Memory B cell (primary cell): Measurements from ENCODE around the gene BORCS5.
A peak's percentile ranks its signal among the peaks of the same experiment; 100 is the strongest.
"Not testable (repeated sequence)": the region's sequence is repeated elsewhere in the genome, so short reads cannot be mapped to it uniquely, and the experiment has no call there.

ENCODE experiments used
- ATAC-seq: fragments of 150-1000 bp; cut with Tn5 transposase; 2 replicates; pipeline ENCODE4 v1.10.0; 2021; ENCODE audit warnings: low read depth, mild to moderate bottlenecking, moderate library complexity
- DNase-seq, 2 donors: peaks; one replicate each; pipeline ENCODE4 v3.0.0; 2022; ENCODE audit warnings: low spot score in 2 of 2
- H3K27ac Mint-ChIP-seq: one replicate; pipeline ENCODE4 v1.8.0; 2022; ENCODE audit warnings: mild to moderate bottlenecking, moderate library complexity, mixed read lengths
- H3K27me3 Mint-ChIP-seq: one replicate; pipeline ENCODE4 v1.8.0; 2022; ENCODE audit warnings: mixed read lengths
- H3K36me3 Mint-ChIP-seq: one replicate; pipeline ENCODE4 v1.8.0; 2022; ENCODE audit warnings: mild to moderate bottlenecking, mixed read lengths
- H3K4me1 Mint-ChIP-seq: one replicate; pipeline ENCODE4 v1.8.0; 2022; ENCODE audit warnings: mixed read lengths
- H3K4me3 Mint-ChIP-seq: one replicate; pipeline ENCODE4 v1.8.0; 2022; ENCODE audit warnings: mild to moderate bottlenecking, moderate library complexity, mixed read lengths
- H3K9me3 Mint-ChIP-seq: one replicate; pipeline ENCODE4 v1.8.0; 2022; ENCODE audit warnings: mixed read lengths

BORCS5 gene

GRCh38 chr12:12393171-12393570, 36.3 kb downstream of the BORCS5 start:
- Mint-ChIP-seq H3K27me3 (no peaks in the 10 kb centered on the region), H3K9me3 (no peaks in the 10 kb centered on the region), H3K36me3 (peaks cover 22% of the 10 kb centered on the region), H3K4me1 (peaks cover 4% of the 10 kb centered on the region), H3K4me3 (no peak overlapping the region), H3K27ac (no peak overlapping the region)
- ATAC-seq = no peak
- DNase-seq = no peak

GRCh38 chr12:12396694-12397093, 39.8 kb downstream of the BORCS5 start:
- peaks cover 2% of the 10 kb centered on the region for H3K9me3 Mint-ChIP-seq
- no peak overlapping the region for H3K4me3 Mint-ChIP-seq
- H3K36me3 Mint-ChIP-seq = peaks cover 22% of the 10 kb centered on the region
- no peaks in the 10 kb centered on the region for H3K27me3 Mint-ChIP-seq
- H3K27ac Mint-ChIP-seq = no peak overlapping the region
- ATAC-seq (no peak), DNase-seq (no peak)
- H3K4me1 Mint-ChIP-seq = peaks cover 4% of the 10 kb centered on the region

GRCh38 chr12:12397184-12397583, 40.3 kb downstream of the BORCS5 start:
- H3K36me3 Mint-ChIP-seq = peaks cover 22% of the 10 kb centered on the region
- ATAC-seq (no peak), DNase-seq (no peak)
- peaks cover 4% of the 10 kb centered on the region for H3K4me1 Mint-ChIP-seq
- no peaks in the 10 kb centered on the region for H3K27me3 Mint-ChIP-seq
- H3K27ac Mint-ChIP-seq = no peak overlapping the region
- peaks cover 2% of the 10 kb centered on the region for H3K9me3 Mint-ChIP-seq
- no peak overlapping the region for H3K4me3 Mint-ChIP-seq

GRCh38 chr12:12398026-12398859, 41.4 kb downstream of the BORCS5 start:
- DNase-seq (no peak), ATAC-seq (no peak)
- no peak overlapping the region for H3K27ac Mint-ChIP-seq
- H3K9me3 Mint-ChIP-seq = peaks cover 2% of the 10 kb centered on the region
- H3K27me3 Mint-ChIP-seq = no peaks in the 10 kb centered on the region
- H3K4me1 Mint-ChIP-seq = peaks cover 4% of the 10 kb centered on the region
- H3K36me3 Mint-ChIP-seq = peaks cover 22% of the 10 kb centered on the region
- no peak overlapping the region for H3K4me3 Mint-ChIP-seq

- ATAC-seq = no peak
- Mint-ChIP-seq H3K4me3 (no peak overlapping the region), H3K36me3 (peaks cover 22% of the 10 kb centered on the region), H3K4me1 (peaks cover 4% of the 10 kb centered on the region), H3K27ac (no peak overlapping the region), H3K27me3 (no peaks in the 10 kb centered on the region), H3K9me3 (peaks cover 2% of the 10 kb centered on the region)
- no peak for DNase-seq
These were observed 42.3 kb downstream of the BORCS5 start for GRCh38 chr12:12399161-12399560.

- Mint-ChIP-seq H3K4me3 (no peak overlapping the region), H3K27ac (no peak overlapping the region), H3K36me3 (peaks cover 20% of the 10 kb centered on the region), H3K27me3 (no peaks in the 10 kb centered on the region), H3K4me1 (peaks cover 3% of the 10 kb centered on the region), H3K9me3 (peaks cover 2% of the 10 kb centered on the region)
- ATAC-seq (no peak), DNase-seq (no peak)
These were observed 43.0 kb downstream of the BORCS5 start for GRCh38 chr12:12399776-12400305.

GRCh38 chr12:12400793-12401192, 43.9 kb downstream of the BORCS5 start:
- H3K4me3 Mint-ChIP-seq = no peak overlapping the region
- no peak for ATAC-seq
- no peak for DNase-seq
- peaks cover 2% of the 10 kb centered on the region for H3K4me1 Mint-ChIP-seq
- no peaks in the 10 kb centered on the region for H3K27me3 Mint-ChIP-seq
- no peak overlapping the region for H3K27ac Mint-ChIP-seq
- peaks cover 2% of the 10 kb centered on the region for H3K9me3 Mint-ChIP-seq
- peaks cover 15% of the 10 kb centered on the region for H3K36me3 Mint-ChIP-seq

- Mint-ChIP-seq H3K36me3 (peaks cover 15% of the 10 kb centered on the region), H3K9me3 (peaks cover 2% of the 10 kb centered on the region), H3K27ac (no peak overlapping the region), H3K4me3 (no peak overlapping the region), H3K4me1 (peaks cover 5% of the 10 kb centered on the region), H3K27me3 (no peaks in the 10 kb centered on the region)
- DNase-seq (no peak), ATAC-seq (no peak)
These were observed 46.7 kb downstream of the BORCS5 start for GRCh38 chr12:12403264-12404248.

GRCh38 chr12:12404297-12404696, 47.4 kb downstream of the BORCS5 start:
- Mint-ChIP-seq H3K27me3 (no peaks in the 10 kb centered on the region), H3K4me1 (peaks cover 5% of the 10 kb centered on the region), H3K9me3 (peaks cover 2% of the 10 kb centered on the region), H3K36me3 (peaks cover 15% of the 10 kb centered on the region), H3K27ac (no peak overlapping the region), H3K4me3 (no peak overlapping the region)
- DNase-seq (no peak), ATAC-seq (no peak)

GRCh38 chr12:12405882-12406281, 49.0 kb downstream of the BORCS5 start:
- no peaks in the 10 kb centered on the region for H3K9me3 Mint-ChIP-seq
- H3K4me3 Mint-ChIP-seq = no peak overlapping the region
- peaks cover 14% of the 10 kb centered on the region for H3K36me3 Mint-ChIP-seq
- H3K27ac Mint-ChIP-seq = no peak overlapping the region
- no peak for DNase-seq
- H3K27me3 Mint-ChIP-seq = no peaks in the 10 kb centered on the region
- peaks cover 6% of the 10 kb centered on the region for H3K4me1 Mint-ChIP-seq
- no peak for ATAC-seq

GRCh38 chr12:12406762-12407161, 49.9 kb downstream of the BORCS5 start:
- H3K9me3 Mint-ChIP-seq = no peaks in the 10 kb centered on the region
- H3K27ac Mint-ChIP-seq = no peak overlapping the region
- DNase-seq (no peak), ATAC-seq (no peak)
- no peak overlapping the region for H3K4me3 Mint-ChIP-seq
- H3K4me1 Mint-ChIP-seq = peaks cover 10% of the 10 kb centered on the region
- H3K36me3 Mint-ChIP-seq = peaks cover 11% of the 10 kb centered on the region
- H3K27me3 Mint-ChIP-seq = no peaks in the 10 kb centered on the region

GRCh38 chr12:12408265-12408690, 51.4 kb downstream of the BORCS5 start:
- no peaks in the 10 kb centered on the region for H3K27me3 Mint-ChIP-seq
- peak overlapping the region; percentile 25 for H3K27ac Mint-ChIP-seq
- peaks cover 13% of the 10 kb centered on the region for H3K4me1 Mint-ChIP-seq
- peaks cover 14% of the 10 kb centered on the region for H3K36me3 Mint-ChIP-seq
- no peak for DNase-seq
- H3K4me3 Mint-ChIP-seq = no peak overlapping the region
- H3K9me3 Mint-ChIP-seq = no peaks in the 10 kb centered on the region
- no peak for ATAC-seq

- DNase-seq, H3K4me3 Mint-ChIP-seq, H3K27ac Mint-ChIP-seq, ATAC-seq, H3K27me3 Mint-ChIP-seq, H3K9me3 Mint-ChIP-seq: not testable (repeated sequence)
- peaks cover 13% of the 10 kb centered on the region for H3K4me1 Mint-ChIP-seq
- peaks cover 14% of the 10 kb centered on the region for H3K36me3 Mint-ChIP-seq
These were observed 52.5 kb downstream of the BORCS5 start for GRCh38 chr12:12409337-12409736.

GRCh38 chr12:12415886-12416285, 59.0 kb downstream of the BORCS5 start:
- H3K4me1 Mint-ChIP-seq = peaks cover 11% of the 10 kb centered on the region
- ATAC-seq = no peak
- DNase-seq = no peak
- H3K27ac Mint-ChIP-seq = peak overlapping the region; percentile 28
- no peak overlapping the region for H3K4me3 Mint-ChIP-seq
- H3K9me3 Mint-ChIP-seq = peaks cover 2% of the 10 kb centered on the region
- H3K27me3 Mint-ChIP-seq = no peaks in the 10 kb centered on the region
- H3K36me3 Mint-ChIP-seq = peaks cover 22% of the 10 kb centered on the region
